ENCODE results near the gene GADD45G.

The GADD45G gene, protein sequence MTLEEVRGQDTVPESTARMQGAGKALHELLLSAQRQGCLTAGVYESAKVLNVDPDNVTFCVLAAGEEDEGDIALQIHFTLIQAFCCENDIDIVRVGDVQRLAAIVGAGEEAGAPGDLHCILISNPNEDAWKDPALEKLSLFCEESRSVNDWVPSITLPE

GRCh38 chr9:89604729-89605464 is at the start of gene GADD45G:
GADD45G (plus strand) TSS chr9:89605012; CDS start chr9:89605122, 110 bp downstream.
- FAIRE-seq (no peak), DNase-seq (ENCODE audit: insufficient read length, low spot score) (peak; percentile 45)

DNA sequence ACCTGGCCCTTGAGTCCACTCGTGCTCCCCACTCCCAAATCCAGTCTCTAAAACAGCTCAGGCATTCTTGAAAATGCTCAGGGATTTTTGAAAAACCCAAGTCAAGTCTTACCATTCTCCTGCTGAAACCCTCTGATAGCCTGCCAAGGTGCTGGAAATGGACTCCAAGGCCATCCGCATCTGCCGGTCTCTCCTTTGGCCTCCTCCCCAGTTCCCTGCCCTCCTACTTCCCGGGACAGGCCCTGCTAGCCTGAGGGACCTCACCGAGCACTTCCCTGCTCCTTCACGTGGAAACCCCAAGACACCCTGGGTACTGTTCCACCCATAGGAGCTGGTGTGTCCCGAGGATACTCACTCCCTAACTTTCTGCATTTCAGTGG is 49.8 kb upstream of the GADD45G start:
- FAIRE-seq (no peak), DNase-seq (ENCODE audit: insufficient read length, low spot score) (no peak)

DNA sequence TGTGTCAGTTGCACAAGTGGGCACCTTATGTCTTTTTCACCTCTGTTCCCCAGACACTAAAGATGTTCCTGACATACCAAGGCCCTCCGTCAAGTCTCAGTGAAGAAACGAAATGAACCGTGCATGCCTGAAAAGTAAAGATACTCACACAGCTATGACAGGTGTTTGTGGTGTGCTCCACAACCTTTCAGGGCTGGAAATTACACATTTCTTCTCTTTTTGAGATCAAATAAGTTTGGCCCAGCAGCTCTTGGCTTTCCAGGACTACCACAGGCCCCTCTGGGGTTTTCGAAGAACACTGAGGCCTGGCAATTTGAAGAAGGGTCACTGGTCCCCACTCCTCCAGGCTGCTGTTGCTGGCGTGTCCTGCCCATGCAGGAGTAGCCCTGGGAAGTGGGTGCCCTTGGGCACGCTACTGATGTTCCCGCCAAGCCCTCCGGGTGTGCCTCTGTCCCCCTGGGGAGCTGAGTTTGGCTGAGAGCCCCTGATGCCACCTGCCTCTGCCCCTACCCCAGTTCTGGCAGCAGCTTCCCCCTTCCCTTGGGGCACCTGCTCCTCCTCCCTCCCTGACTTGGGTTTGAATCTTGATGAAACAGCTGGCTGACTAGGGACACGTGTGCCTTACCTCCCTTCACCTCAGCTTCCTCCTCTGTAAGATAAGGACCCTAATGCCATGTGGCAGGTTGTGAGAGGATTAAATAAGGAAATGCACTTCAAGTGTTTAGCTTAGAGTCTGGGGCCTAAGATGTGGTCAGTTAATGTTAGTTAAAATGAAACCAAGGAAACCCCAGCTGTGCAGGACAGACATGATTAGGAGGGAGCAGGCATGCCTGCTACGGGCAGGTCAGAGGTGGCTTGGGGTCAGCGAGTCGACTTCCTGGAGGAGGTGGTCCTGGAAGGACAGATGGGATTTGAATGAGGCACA is 49.1 kb upstream of the GADD45G start:
- DNase-seq (ENCODE audit: insufficient read length, low spot score) (no peak), FAIRE-seq (peak; percentile 94)

- no peak for DNase-seq (ENCODE audit: insufficient read length, low spot score)
- no peak for FAIRE-seq
Measured at GRCh38 chr9:89558196-89558899, 46.5 kb upstream of the GADD45G start.

DNA sequence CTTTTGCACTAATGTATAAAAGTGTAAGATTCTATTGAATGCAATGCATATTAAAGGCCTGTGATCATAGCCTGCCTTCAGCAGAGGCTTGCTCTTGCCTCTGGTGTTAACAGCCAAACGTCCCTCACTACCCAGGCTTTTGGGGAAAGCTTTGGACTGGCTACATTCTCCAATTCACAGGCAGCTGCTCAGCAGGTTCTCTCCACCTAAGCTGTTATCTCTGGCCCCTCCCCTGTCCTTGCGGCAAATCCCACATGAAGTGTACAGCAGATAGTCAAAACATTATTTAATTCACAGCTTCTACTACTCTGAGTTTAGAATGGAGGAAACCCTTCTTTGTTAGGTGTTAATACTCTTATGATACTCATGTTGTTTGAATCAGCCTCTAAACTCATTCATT is 45.9 kb upstream of the GADD45G start:
- DNase-seq (ENCODE audit: insufficient read length, low spot score) (no peak), FAIRE-seq (no peak)

DNA sequence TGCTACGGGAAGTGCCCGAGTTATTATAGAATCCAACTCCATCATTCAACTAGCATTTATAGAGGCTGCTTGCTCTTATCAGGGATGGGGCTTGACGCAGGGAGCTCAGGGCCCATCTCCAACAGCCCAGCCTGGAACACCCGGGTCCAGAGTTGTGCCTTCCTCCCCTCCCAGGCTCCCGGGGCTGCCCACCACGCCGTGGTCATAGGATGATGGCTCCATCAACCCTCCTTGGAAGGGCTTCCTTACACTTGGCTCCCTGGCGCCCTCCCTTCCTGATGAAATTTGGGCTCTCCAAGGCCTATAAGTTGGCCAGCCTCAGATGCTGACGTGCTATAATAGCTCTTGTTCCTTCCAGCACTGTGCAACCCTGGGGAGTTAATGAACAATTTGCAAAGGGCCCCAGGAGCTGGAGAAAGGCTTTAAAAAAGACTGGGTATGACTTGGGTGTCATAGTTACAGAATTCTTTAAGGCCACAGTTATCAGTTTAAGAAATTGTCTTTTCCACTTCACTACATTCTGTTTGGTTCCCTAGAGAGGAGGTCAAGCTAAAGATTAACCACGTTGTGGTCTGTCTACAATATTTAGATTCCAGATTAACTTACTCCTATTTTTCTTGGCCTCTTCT is 42.5 kb upstream of the GADD45G start:
- peak; percentile 85 for FAIRE-seq

GRCh38 chr9:89563571-89564345 is 41.1 kb upstream of the GADD45G start:
- DNase-seq (ENCODE audit: insufficient read length, low spot score) (no peak), FAIRE-seq (no peak)

More for the DNA sequence above, 42.5 kb upstream of the GADD45G start:
- DNase-seq (ENCODE audit: insufficient read length, low spot score): no peak

- DNase-seq (ENCODE audit: insufficient read length, low spot score) (no peak), FAIRE-seq (peak; percentile 75)
Measured at GRCh38 chr9:89564346-89564878, 40.4 kb upstream of the GADD45G start.

DNA sequence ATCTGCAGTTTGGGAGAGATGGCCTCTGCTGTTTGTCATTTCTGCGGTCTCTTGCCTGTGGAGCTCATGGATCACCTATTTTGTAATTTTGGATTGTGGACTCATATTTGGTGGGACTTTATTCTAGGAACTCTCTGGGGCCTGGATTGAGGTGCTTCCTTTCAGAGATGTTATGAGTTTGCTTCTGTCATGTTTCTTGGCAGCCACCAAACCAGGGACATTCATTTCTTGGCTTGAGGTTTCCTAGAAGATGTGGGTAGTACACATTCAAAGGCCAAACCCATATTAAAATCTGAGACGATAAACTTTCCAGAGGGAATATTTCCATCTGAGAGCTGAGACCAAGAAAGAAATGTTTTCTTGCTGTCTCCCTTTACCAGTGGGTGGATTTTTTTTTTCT is 37.2 kb upstream of the GADD45G start:
- FAIRE-seq (no peak), DNase-seq (ENCODE audit: insufficient read length, low spot score) (no peak)

DNA sequence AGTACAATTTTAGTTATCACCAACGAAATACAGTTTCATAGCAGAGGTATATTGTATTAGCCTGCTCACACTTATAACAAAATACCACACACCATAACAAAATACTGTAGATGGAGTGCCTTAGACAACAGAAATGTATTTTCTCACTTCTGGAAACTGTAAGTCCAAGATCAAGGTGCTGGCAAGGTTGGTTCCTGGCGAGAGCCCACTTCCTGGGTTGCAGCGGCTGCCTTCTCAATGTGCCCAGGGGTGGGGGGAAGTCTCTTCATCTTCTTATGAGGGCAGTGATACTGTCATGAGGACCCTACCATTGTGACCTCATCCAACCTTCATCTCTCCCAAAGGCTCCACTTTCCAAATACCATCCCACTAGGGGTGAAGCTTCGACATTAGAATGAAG is 30.5 kb upstream of the GADD45G start:
- FAIRE-seq (no peak), DNase-seq (ENCODE audit: insufficient read length, low spot score) (no peak)

- DNase-seq (ENCODE audit: insufficient read length, low spot score) (no peak), FAIRE-seq (peak; percentile 39)
Measured at GRCh38 chr9:89576404-89576839, 28.4 kb upstream of the GADD45G start.

DNA sequence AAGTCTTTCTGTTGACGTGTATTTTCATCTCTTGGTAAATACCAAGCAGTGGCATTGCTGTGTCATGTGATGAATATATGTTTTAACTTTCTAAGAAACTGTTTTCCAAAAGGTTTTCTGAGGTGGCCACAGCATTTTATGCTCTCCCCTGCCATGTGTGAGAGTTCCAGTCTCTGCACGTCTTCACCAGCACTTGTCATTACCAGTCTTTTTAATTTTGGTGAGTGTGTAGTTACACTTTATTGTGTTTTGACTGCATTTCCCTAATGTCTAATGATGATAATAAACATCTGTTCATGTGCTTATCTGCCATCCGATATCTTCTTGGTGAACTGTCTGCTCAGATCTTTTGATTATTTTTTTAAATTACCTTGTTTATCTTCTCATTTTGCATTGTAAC is 27.4 kb upstream of the GADD45G start:
- DNase-seq (ENCODE audit: insufficient read length, low spot score): no peak
- no peak for FAIRE-seq

DNA sequence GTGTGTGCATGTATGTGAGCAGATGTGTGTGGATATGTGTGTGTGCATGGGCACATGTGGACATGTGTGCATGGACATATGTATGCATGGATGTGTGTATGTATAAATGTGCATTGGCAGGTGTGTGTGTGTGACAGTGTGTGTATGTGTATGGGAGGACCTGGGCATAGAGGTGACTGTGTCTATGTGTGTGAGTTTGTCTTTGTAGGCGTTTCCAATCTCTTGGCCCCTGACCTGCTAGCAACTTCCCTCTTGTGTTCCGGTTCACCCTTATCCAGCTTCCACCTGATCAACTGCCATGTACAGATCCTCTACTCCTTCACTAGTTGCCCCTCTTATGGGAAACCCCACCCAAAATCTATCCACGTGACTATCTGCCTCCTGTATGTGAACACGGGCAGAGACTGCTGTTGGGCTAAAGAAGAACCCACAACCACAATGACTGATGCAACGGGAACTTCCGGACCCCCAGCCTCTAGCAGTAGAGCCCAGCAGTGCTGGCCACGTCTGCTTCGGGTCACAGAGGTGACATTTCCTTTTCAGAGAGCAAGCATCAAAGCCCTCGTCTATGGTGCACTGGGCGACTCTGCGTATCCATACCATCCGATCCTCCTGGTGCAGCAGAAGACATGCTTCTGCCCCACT is 24.9 kb upstream of the GADD45G start:
- DNase-seq (ENCODE audit: insufficient read length, low spot score): no peak
- no peak for FAIRE-seq

- DNase-seq (ENCODE audit: insufficient read length, low spot score) (no peak), FAIRE-seq (no peak)
Measured at GRCh38 chr9:89586311-89586710, 18.5 kb upstream of the GADD45G start.

DNA sequence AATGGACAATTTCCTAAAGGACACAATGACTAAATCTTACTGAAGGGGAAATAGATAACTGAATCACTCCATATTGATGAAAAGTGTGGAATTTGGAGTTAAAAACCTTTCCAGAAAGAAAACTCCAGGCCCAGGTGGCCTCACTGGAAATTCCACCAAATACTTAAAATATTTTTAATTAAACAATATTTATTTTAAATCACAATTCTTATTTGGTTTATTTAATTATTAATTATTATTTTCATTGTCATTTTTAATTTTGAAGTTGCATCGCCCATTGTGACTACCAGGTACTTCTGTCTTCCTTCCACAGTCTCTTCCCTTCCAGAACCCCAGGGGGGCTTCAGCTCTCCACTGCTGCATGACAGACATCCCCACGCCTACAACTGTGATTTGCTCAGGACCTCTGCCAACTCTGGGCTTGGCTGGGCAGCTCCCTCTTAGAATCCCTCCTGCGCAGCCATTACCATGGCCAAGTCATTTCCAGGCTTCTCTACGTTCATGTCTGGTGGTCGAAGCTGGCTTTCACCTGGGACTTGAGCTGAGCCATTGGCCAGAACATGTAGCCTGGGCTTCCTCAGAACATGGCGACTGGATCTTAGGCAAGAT is 16.4 kb upstream of the GADD45G start:
- FAIRE-seq: no peak
- DNase-seq (ENCODE audit: insufficient read length, low spot score): no peak

DNA sequence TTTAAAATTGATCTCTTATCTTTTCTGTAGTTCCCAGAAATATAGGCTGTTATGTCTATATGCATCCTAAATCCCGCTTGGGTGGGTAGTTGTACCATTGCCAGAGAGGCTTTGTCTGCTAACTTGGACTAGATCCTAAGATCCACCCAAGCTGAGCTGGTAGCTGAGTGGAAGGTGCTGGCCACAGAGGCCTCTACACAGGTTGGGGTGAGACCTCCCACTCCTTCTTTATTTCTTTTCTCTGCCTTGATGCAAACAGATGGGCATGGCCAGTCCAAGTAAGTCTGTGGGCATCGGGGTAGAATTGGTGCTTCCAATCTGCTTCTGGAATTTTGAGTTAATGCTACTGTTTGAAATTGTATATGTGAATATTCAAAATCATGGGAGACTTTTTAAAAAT is 14.4 kb upstream of the GADD45G start:
- DNase-seq (ENCODE audit: insufficient read length, low spot score) (no peak), FAIRE-seq (no peak)

- FAIRE-seq (no peak), DNase-seq (ENCODE audit: insufficient read length, low spot score) (no peak)
Measured at GRCh38 chr9:89591274-89592212, 13.3 kb upstream of the GADD45G start.
